Body of pancreas (tissue), 4 donors: ENCODE data around the gene C21orf58. TPM values are rescaled to one million over a fixed set of nuclear protein-coding genes. Genes with fewer than 3 reads are reported as not detected.
A peak's percentile ranks its signal among the peaks of the same experiment; 100 is the strongest.

Source experiments
- ATAC-seq: fragments of 150-250 bp; one replicate; pipeline ENCODE4 v1.9.1; 2016
- DNase-seq, 4 donors: peaks; one replicate each; pipeline ENCODE4 v3.0.0-alpha.2; 2019
- H3K27ac ChIP-seq, 4 donors: fragments of 200-600 bp; sonication (generic); 1 replicate in 3 of 4; 2 replicates in 1 of 4; pipeline versions ENCODE4 v1.5.1 to v1.6.1; 2016 to 2019; ENCODE audit warnings: mild to moderate bottlenecking in 1 of 4, mixed read lengths in 1 of 4, moderate library complexity in 1 of 4
- H3K27me3 ChIP-seq, 2 donors: fragments of 200-600 bp; sonication (generic); one replicate each; pipeline ENCODE4 v1.6.0; 2016; ENCODE audit warnings: mild to moderate bottlenecking in 1 of 2
- H3K36me3 ChIP-seq, 2 donors: fragments of 200-600 bp; sonication (generic); replicated peaks in 1 of 2; 2 replicates each; pipeline ENCODE4 v1.5.1; 2016; ENCODE audit warnings: low read depth in 2 of 2; ENCODE audit not compliant: insufficient read depth in 1 of 2
- H3K4me1 ChIP-seq: fragments of 200-600 bp; sonication (generic); one replicate; pipeline ENCODE4 v1.6.0; 2016
- H3K4me3 ChIP-seq, 2 donors: fragments of 200-600 bp; sonication (generic); 1 replicate in 1 of 2; 2 replicates in 1 of 2; pipeline ENCODE4 v1.5.1; 2016 to 2019
- H3K9me3 ChIP-seq, 3 donors: fragments of 200-600 bp; sonication (generic); 1 replicate in 2 of 3; 2 replicates in 1 of 3; pipeline ENCODE4 v1.5.1; 2016
- POLR2A ChIP-seq, 3 donors: fragments of 450-650 bp; IDR thresholded peaks; one replicate each; pipeline ENCODE4 v1.6.1; 2016; ENCODE audit warnings: antibody characterized with exemption in 3 of 3, mild to moderate bottlenecking in 2 of 3
- WGBS, 2 donors: methylation state at CpG; one replicate each; pipeline ENCODE4 v1.1.5; 2017; 5-methylcytosine and 5-hydroxymethylcytosine counted together
- intact Hi-C: fragments of 100-400 bp; cut with DNase I; formaldehyde crosslinking; loops from one replicate; pipeline ENCODE4 v1.15.1; 2023
- total RNA-seq, 2 donors: library from RNA; depleted of rRNA; stranded (reverse); fragments of >200 nt; gene quantifications; one replicate each; pipeline ENCODE4 v1.1.0, GENCODE V29; 2016
- TF ChIP-seq, protein P1 (sequence below), 7 experiments: fragments of 450-650 bp in 4 of 7; fragments of 200-600 bp in 3 of 7; sonication (generic) in 3 of 7; IDR thresholded peaks; one replicate each; pipeline ENCODE4 v1.5.1; 2016 to 2019; ENCODE audit warnings: antibody characterized with exemption in 7 of 7

The C21orf58 gene
- total RNA-seq, 2 donors from 2014 or later, result 1.6 TPM

DNA sequence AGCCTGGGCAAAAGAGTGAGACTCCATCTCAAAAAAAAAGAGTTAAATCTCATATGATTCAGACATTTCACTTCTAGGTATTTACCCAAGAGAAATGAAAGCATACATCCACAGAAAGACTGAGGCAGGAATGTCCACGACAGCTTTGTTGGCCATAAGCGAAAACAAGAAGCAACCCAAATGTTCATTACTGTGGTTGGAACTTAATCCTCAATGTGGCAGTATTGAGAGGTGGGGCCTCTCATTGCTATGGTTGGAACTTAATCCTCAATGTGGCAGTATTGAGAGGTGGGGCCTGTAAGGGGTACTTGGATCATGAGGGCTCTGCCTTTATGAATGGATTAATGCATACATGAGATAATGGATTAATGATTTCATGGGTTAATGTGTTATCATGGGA, 15.2 kb downstream of the C21orf58 start:
- no peaks in the 10 kb centered on the region for H3K36me3 ChIP-seq
- no peak for DNase-seq
- ATAC-seq, result no peak
- H3K27me3 ChIP-seq, result no peaks in the 10 kb centered on the region
- intact Hi-C loops, result no loop called here
- H3K4me1 ChIP-seq, result no peaks in the 10 kb centered on the region
- no peak overlapping the region for H3K27ac ChIP-seq
- TF ChIP-seq, protein P1, sequence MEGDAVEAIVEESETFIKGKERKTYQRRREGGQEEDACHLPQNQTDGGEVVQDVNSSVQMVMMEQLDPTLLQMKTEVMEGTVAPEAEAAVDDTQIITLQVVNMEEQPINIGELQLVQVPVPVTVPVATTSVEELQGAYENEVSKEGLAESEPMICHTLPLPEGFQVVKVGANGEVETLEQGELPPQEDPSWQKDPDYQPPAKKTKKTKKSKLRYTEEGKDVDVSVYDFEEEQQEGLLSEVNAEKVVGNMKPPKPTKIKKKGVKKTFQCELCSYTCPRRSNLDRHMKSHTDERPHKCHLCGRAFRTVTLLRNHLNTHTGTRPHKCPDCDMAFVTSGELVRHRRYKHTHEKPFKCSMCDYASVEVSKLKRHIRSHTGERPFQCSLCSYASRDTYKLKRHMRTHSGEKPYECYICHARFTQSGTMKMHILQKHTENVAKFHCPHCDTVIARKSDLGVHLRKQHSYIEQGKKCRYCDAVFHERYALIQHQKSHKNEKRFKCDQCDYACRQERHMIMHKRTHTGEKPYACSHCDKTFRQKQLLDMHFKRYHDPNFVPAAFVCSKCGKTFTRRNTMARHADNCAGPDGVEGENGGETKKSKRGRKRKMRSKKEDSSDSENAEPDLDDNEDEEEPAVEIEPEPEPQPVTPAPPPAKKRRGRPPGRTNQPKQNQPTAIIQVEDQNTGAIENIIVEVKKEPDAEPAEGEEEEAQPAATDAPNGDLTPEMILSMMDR (IDR thresholded peaks at IDR 0.05), result no peak
- no peak for TF ChIP-seq POLR2A (IDR thresholded peaks at IDR 0.05)
- H3K9me3 ChIP-seq, result no peaks in the 10 kb centered on the region
- H3K4me3 ChIP-seq, result no peak overlapping the region
- 95 to 100% methylated on average over 2 of the region's 2 CpGs for WGBS, 2 donors

DNA sequence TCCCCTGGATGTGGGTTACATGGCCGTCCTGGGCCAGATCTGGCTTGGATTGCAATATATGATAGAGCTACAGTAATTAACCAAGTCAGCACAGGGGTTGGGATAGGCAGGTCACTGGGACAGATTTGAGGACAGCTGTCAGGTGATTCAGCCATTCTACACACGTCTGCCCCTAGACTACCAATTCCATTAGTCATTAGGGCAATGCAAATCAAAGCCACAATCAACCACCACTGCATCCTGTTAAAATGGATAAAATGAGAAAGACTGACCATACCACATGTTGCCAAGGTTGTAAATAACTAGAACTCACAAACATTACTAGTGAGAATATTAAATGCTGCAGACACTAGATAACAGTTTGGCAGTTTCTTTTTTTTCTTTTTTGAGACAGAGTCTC, 16.0 kb downstream of the C21orf58 start:
- Histone ChIP-seq H3K27ac (no peak overlapping the region), H3K9me3 (no peaks in the 10 kb centered on the region), H3K4me1 (no peaks in the 10 kb centered on the region), H3K4me3 (no peak overlapping the region), H3K36me3 (no peaks in the 10 kb centered on the region), H3K27me3 (no peaks in the 10 kb centered on the region)
- no peak for TF ChIP-seq POLR2A (IDR thresholded peaks at IDR 0.05)
- TF ChIP-seq, protein P1 (IDR thresholded peaks at IDR 0.05), result no peak
- intact Hi-C loops, result no loop called here
- 73 to 84% methylated on average over 2 of the region's 2 CpGs for WGBS, 2 donors
- DNase-seq (no peak), ATAC-seq (no peak)

DNA sequence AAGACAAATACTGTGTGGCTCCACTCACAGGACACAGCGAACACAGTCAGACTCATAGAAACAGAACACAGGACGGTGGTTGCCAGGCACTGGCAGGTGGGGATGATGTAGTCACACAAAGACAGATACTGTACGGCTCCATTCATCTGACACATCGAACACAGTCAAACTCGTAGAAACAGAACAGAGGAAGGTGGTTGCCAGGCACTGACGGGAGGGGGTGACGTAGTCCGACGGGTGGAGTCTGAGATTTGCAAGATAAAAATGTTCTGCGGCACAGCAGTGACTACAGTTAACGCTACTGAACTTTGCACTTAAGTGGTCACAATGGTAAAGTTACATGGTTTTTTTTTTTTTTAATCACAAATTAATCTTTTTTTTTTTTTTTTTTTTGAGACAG, 18.7 kb downstream of the C21orf58 start:
- H3K27ac ChIP-seq, result no peak overlapping the region
- WGBS, 2 donors, result 92 to 97% methylated on average over 9 to 11 of the region's 11 CpGs
- TF ChIP-seq, protein P1 (IDR thresholded peaks at IDR 0.05), result no peak
- TF ChIP-seq POLR2A (IDR thresholded peaks at IDR 0.05), result no peak
- ATAC-seq (no peak), DNase-seq (peak in 2 of 4 donors; percentile 32 to 37)
- no peaks in the 10 kb centered on the region for H3K4me1 ChIP-seq
- H3K4me3 ChIP-seq, result no peak overlapping the region
- H3K27me3 ChIP-seq, result no peaks in the 10 kb centered on the region
- intact Hi-C loops, result no loop called here
- no peaks in the 10 kb centered on the region for H3K36me3 ChIP-seq
- H3K9me3 ChIP-seq, result no peaks in the 10 kb centered on the region

DNA sequence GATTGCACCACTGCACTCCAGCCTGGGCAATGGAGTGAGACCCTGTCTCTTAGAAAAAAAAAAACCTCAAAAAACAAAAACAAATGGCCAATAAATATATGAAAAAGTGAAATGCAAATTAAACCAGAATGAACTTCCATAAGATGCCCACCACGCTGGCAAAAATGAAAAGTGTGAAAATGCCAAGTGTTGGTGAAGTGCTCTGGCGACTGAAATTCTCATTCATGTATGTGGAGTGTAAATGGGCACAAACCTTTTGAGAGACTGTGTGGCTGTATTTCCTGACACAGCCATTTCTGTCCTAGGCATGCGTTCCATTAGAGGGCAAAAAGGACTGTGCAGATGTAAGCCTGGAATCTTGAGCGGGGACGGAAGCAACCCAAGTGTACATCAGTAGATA, 19.2 kb downstream of the C21orf58 start:
- ATAC-seq (no peak), DNase-seq (no peak)
- TF ChIP-seq, protein P1 (IDR thresholded peaks at IDR 0.05), result no peak
- TF ChIP-seq POLR2A (IDR thresholded peaks at IDR 0.05), result no peak
- Histone ChIP-seq H3K9me3 (no peaks in the 10 kb centered on the region), H3K4me3 (no peak overlapping the region), H3K4me1 (no peaks in the 10 kb centered on the region), H3K27ac (no peak overlapping the region), H3K27me3 (no peaks in the 10 kb centered on the region), H3K36me3 (no peaks in the 10 kb centered on the region)
- WGBS, 2 donors, result 93 to 96% methylated on average over 5 of the region's 5 CpGs
- intact Hi-C loops, result no loop called here

DNA sequence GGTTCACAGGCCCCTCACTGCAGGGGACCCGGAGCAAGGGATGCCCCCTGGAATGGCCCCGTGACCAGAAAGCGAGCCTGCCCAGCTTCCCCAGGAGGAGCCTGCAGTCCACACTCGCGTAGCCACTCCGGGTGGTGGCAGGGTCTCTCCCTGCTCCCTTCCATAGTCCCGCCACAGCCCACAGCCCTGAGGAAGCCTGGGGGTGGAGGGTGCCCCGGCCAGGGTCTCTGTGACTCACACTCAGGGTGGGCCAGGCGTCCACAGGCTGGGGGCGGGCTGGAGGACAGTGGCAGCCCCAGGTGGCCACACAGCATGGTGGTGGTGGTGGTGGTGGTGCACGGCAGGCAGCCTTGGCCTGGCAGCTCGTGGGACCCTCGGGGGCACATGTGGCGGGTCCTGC, 21.9 kb downstream of the C21orf58 start:
- no peak for ATAC-seq
- TF ChIP-seq, protein P1 (IDR thresholded peaks at IDR 0.05), result no peak
- no peak for TF ChIP-seq POLR2A (IDR thresholded peaks at IDR 0.05)
- no peak for DNase-seq

More for the DNA sequence above, 21.9 kb downstream of the C21orf58 start:
- no peaks in the 10 kb centered on the region for H3K9me3 ChIP-seq
- no peaks in the 10 kb centered on the region for H3K36me3 ChIP-seq
- no peaks in the 10 kb centered on the region for H3K27me3 ChIP-seq
- WGBS, 2 donors, result 91 to 94% methylated on average over 6 to 8 of the region's 14 CpGs
- peaks cover 11% of the 10 kb centered on the region for H3K4me1 ChIP-seq
- intact Hi-C loops, result no loop called here
- no peak overlapping the region for H3K27ac ChIP-seq
- no peak overlapping the region for H3K4me3 ChIP-seq
